ENCODE measurements around the gene ARHGEF12. TPM values are rescaled to one million over a fixed set of nuclear protein-coding genes. Genes with fewer than 3 reads are reported as not detected.

ARHGEF12 gene
- polyA plus RNA-seq, 3 donors = 0.25 to 0.87 (median 0.27) TPM

DNA sequence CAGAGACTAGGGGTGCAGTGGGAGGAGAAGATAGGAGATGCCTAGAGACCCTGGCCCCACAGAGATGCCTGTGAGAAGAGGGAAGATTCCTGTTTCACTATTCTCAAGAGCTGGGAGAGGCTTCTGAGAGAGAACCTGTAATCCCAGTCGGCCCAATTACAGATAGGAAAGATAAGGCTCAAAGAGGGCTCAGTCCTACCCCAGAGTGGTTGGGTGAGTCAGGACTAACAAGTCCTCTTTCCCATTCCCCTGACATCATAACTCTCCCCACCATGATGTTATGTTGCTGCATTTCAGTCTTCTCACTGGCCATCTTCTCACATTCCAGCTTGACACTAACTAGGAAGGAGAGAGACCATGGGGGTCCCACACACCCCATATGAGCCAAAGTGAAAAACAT lies 17.9 kb downstream of the ARHGEF12 start:
- peaks cover 0 to 14% (median 6%) of the 10 kb centered on the region in 7 donors for H3K9me3 Mint-ChIP-seq
- H3K36me3 Mint-ChIP-seq = peaks cover 0 to 2% of the 10 kb centered on the region in 2 donors
- no peak overlapping the region for H3K4me2 ChIP-seq (replicated peaks; ENCODE audit: extremely low read depth, low read length, poor library complexity, severe bottlenecking)

DNA sequence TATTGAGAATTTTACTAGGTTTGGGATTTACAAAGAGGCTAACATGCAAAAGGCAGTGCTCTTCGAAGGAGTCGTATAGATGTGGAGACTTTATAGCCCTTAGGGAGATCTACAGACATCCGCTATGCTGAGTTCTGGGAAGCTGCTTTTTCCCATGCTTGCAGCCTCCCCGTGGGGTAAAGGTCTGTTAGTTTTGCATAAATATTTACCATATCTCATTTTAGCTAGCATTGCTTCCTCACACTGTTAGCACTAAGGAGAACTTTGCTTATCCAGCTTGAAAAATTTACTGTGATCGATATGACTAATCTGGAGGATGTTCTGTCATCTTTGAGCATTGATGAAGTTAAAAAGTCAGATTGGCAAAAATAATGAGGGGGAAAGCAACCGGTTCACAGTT lies 18.6 kb downstream of the ARHGEF12 start:
- intact Hi-C loops (cut with micrococcal nuclease) = no loop called here
- 83% methylated on average over 2 of the region's 6 CpGs for WGBS (ENCODE audit: insufficient coverage)
- no peaks in the 10 kb centered on the region for H3K36me3 ChIP-seq (replicated peaks in 1 of 2; ENCODE audit: control insufficient read depth in 1 of 2, insufficient read depth in 2 of 2, low read length in 2 of 2)
- peaks cover 93 to 95% (median 94%) of the 10 kb centered on the region in 3 donors for H3K27me3 Mint-ChIP-seq (ENCODE audit: low read depth in 3 of 3)
- TF ChIP-seq, protein P1, sequence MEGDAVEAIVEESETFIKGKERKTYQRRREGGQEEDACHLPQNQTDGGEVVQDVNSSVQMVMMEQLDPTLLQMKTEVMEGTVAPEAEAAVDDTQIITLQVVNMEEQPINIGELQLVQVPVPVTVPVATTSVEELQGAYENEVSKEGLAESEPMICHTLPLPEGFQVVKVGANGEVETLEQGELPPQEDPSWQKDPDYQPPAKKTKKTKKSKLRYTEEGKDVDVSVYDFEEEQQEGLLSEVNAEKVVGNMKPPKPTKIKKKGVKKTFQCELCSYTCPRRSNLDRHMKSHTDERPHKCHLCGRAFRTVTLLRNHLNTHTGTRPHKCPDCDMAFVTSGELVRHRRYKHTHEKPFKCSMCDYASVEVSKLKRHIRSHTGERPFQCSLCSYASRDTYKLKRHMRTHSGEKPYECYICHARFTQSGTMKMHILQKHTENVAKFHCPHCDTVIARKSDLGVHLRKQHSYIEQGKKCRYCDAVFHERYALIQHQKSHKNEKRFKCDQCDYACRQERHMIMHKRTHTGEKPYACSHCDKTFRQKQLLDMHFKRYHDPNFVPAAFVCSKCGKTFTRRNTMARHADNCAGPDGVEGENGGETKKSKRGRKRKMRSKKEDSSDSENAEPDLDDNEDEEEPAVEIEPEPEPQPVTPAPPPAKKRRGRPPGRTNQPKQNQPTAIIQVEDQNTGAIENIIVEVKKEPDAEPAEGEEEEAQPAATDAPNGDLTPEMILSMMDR (IDR thresholded peaks at IDR 0.05) = no peak
- H3K36me3 Mint-ChIP-seq = peaks cover 0 to 2% of the 10 kb centered on the region in 2 donors
- H3K4me3 Mint-ChIP-seq = peak overlapping the region in 1 of 2 donors; percentile 70
- H3K9me3 ChIP-seq (replicated peaks in 1 of 2; ENCODE audit: control insufficient read depth in 1 of 2, insufficient read depth in 1 of 2, low read length in 2 of 2) = peaks cover 0 to 23% of the 10 kb centered on the region in 2 donors
- H3K27ac ChIP-seq (ENCODE audit: low read depth in 1 of 2, low read length in 2 of 2) = no peak overlapping the region
- H3K4me3 ChIP-seq (replicated peaks in 1 of 3; ENCODE audit: low read depth in 2 of 3, low read length in 3 of 3) = no peak overlapping the region
- no peaks in the 10 kb centered on the region for H3K4me1 ChIP-seq (ENCODE audit: control insufficient read depth in 1 of 2, insufficient read depth in 2 of 2, low read length in 2 of 2)
- H3K4me1 Mint-ChIP-seq = no peaks in the 10 kb centered on the region
- H3K79me2 ChIP-seq (ENCODE audit: insufficient read depth, low read length) = no peaks in the 10 kb centered on the region
- peaks cover 0 to 14% (median 6%) of the 10 kb centered on the region in 7 donors for H3K9me3 Mint-ChIP-seq
- H2AFZ ChIP-seq (ENCODE audit: insufficient read depth, low read depth, low read length, poor library complexity, severe bottlenecking) = no peak overlapping the region
- peaks cover 19% of the 10 kb centered on the region for H4K20me1 ChIP-seq (ENCODE audit: insufficient read depth, low read length)
- no peak for DNase-seq
- no peak overlapping the region for H3K27ac Mint-ChIP-seq
- H3K9ac ChIP-seq (ENCODE audit: insufficient read depth, low read length, poor library complexity, severe bottlenecking) = no peak overlapping the region
- no peak overlapping the region for H3K4me2 ChIP-seq (replicated peaks; ENCODE audit: extremely low read depth, low read length, poor library complexity, severe bottlenecking)
- peaks cover 95 to 100% of the 10 kb centered on the region in 2 donors for H3K27me3 ChIP-seq (ENCODE audit: control insufficient read depth in 2 of 2, insufficient read depth in 2 of 2, low read length in 2 of 2)

More for the DNA sequence above, 17.9 kb downstream of the ARHGEF12 start:
- no CpG with 5 or more reads among the region's 1 CpG for WGBS (ENCODE audit: insufficient coverage)
- Histone ChIP-seq H3K4me3 (replicated peaks in 1 of 3; ENCODE audit: low read depth in 2 of 3, low read length in 3 of 3) (no peak overlapping the region), H3K9ac (ENCODE audit: insufficient read depth, low read length, poor library complexity, severe bottlenecking) (no peak overlapping the region), H2AFZ (ENCODE audit: insufficient read depth, low read depth, low read length, poor library complexity, severe bottlenecking) (no peak overlapping the region), H3K27me3 (ENCODE audit: control insufficient read depth in 2 of 2, insufficient read depth in 2 of 2, low read length in 2 of 2) (peaks cover 95 to 100% of the 10 kb centered on the region in 2 donors), H3K36me3 (replicated peaks in 1 of 2; ENCODE audit: control insufficient read depth in 1 of 2, insufficient read depth in 2 of 2, low read length in 2 of 2) (no peaks in the 10 kb centered on the region), H3K9me3 (replicated peaks in 1 of 2; ENCODE audit: control insufficient read depth in 1 of 2, insufficient read depth in 1 of 2, low read length in 2 of 2) (peaks cover 0 to 18% of the 10 kb centered on the region in 2 donors), H3K27ac (ENCODE audit: low read depth in 1 of 2, low read length in 2 of 2) (no peak overlapping the region), H4K20me1 (ENCODE audit: insufficient read depth, low read length) (peaks cover 23% of the 10 kb centered on the region), H3K4me1 (ENCODE audit: control insufficient read depth in 1 of 2, insufficient read depth in 2 of 2, low read length in 2 of 2) (no peaks in the 10 kb centered on the region), H3K79me2 (ENCODE audit: insufficient read depth, low read length) (no peaks in the 10 kb centered on the region)
- TF ChIP-seq, protein P1 (IDR thresholded peaks at IDR 0.05) = no peak
- Mint-ChIP-seq H3K27me3 (ENCODE audit: low read depth in 3 of 3) (peaks cover 94 to 96% (median 95%) of the 10 kb centered on the region in 3 donors), H3K4me3 (peak overlapping the region in 1 of 2 donors; percentile 70), H3K27ac (peak overlapping the region in 1 of 7 donors; percentile 50), H3K4me1 (no peaks in the 10 kb centered on the region)
- no peak for DNase-seq
- intact Hi-C loops (cut with micrococcal nuclease) = no loop called here
